Measurements from ENCODE around the gene CASKIN2. TPM values are rescaled to one million over a fixed set of nuclear protein-coding genes. Genes with fewer than 3 reads are reported as not detected.

The CASKIN2 gene
- total RNA-seq, 1 donor from 2014 or later: 42.3 TPM

- no peak for TF ChIP-seq CTCF (conservative IDR thresholded peaks at IDR 0.05)
- DNase-seq (ENCODE audit: low read depth, low spot score): no peak
- Mint-ChIP-seq H3K27me3 (ENCODE audit: low read depth) (no peaks in the 10 kb centered on the region), H3K4me1 (peaks cover 46% of the 10 kb centered on the region), H3K9me3 (no peaks in the 10 kb centered on the region), H3K4me3 (peak overlapping the region; percentile 34), H3K36me3 (ENCODE audit: low read depth) (peaks cover 4% of the 10 kb centered on the region), H3K27ac (ENCODE audit: unreplicated experiment) (no peak overlapping the region)
These were observed 42.1 kb downstream of the CASKIN2 start for GRCh38 chr17:75473246-75473645.

GRCh38 chr17:75472119-75472518 is 43.2 kb downstream of the CASKIN2 start:
- Mint-ChIP-seq H3K4me1 (peaks cover 42% of the 10 kb centered on the region), H3K27me3 (ENCODE audit: low read depth) (no peaks in the 10 kb centered on the region), H3K9me3 (no peaks in the 10 kb centered on the region), H3K36me3 (ENCODE audit: low read depth) (peaks cover 4% of the 10 kb centered on the region), H3K27ac (ENCODE audit: unreplicated experiment) (no peak overlapping the region), H3K4me3 (no peak overlapping the region)
- no peak for TF ChIP-seq CTCF (conservative IDR thresholded peaks at IDR 0.05)
- no peak for DNase-seq (ENCODE audit: low read depth, low spot score)

GRCh38 chr17:75471207-75471606 is 44.1 kb downstream of the CASKIN2 start:
- DNase-seq (ENCODE audit: low read depth, low spot score): no peak
- Mint-ChIP-seq H3K27me3 (ENCODE audit: low read depth) (no peaks in the 10 kb centered on the region), H3K27ac (ENCODE audit: unreplicated experiment) (no peak overlapping the region), H3K4me1 (peaks cover 33% of the 10 kb centered on the region), H3K36me3 (ENCODE audit: low read depth) (peaks cover 5% of the 10 kb centered on the region), H3K4me3 (no peak overlapping the region), H3K9me3 (no peaks in the 10 kb centered on the region)
- no peak for TF ChIP-seq CTCF (conservative IDR thresholded peaks at IDR 0.05)

DNA sequence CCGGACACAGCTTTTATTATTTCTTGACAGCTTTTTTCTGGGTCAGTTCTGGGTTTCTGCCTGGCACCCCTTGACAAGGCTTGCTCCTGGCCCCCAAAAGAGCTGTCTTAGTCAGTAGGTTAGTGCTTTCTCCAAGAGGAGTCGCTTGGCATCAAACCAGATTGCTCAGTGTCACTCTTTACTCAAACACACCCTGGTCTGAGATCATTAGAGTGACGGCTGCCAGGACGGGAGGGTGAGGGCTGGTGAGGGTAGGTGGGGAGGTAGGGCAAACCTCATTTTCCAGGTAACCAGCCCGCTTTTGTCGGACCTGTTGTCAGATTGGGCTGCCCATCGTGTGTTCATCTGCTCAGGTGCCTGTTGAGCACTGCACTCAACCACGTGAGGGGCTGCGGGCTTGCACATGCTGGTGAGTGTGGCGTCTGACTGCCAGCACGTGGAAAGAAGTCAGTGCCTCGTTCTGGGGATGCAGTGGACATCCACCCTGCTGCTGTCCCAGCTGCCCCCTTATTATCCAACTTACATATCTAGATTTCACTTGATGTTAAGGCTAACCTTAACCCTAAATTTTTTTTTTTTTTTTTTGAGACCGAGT is 46.5 kb downstream of the CASKIN2 start:
- H3K36me3 Mint-ChIP-seq (ENCODE audit: low read depth): peaks cover 8% of the 10 kb centered on the region
- H3K9me3 Mint-ChIP-seq: no peaks in the 10 kb centered on the region
- TF ChIP-seq CTCF (conservative IDR thresholded peaks at IDR 0.05): no peak
- no peak overlapping the region for H3K4me3 Mint-ChIP-seq
- H3K4me1 Mint-ChIP-seq: peaks cover 13% of the 10 kb centered on the region
- no peaks in the 10 kb centered on the region for H3K27me3 Mint-ChIP-seq (ENCODE audit: low read depth)
- no peak overlapping the region for H3K27ac Mint-ChIP-seq (ENCODE audit: unreplicated experiment)
- no peak for DNase-seq (ENCODE audit: low read depth, low spot score)

GRCh38 chr17:75468291-75468754 is 47.0 kb downstream of the CASKIN2 start:
- H3K27ac Mint-ChIP-seq (ENCODE audit: unreplicated experiment): no peak overlapping the region

More at GRCh38 chr17:75468291-75468754, 47.0 kb downstream of the CASKIN2 start:
- peaks cover 9% of the 10 kb centered on the region for H3K4me1 Mint-ChIP-seq
- H3K4me3 Mint-ChIP-seq: no peak overlapping the region
- no peak for DNase-seq (ENCODE audit: low read depth, low spot score)
- peaks cover 8% of the 10 kb centered on the region for H3K36me3 Mint-ChIP-seq (ENCODE audit: low read depth)
- TF ChIP-seq CTCF (conservative IDR thresholded peaks at IDR 0.05): no peak
- no peaks in the 10 kb centered on the region for H3K9me3 Mint-ChIP-seq
- no peaks in the 10 kb centered on the region for H3K27me3 Mint-ChIP-seq (ENCODE audit: low read depth)

Data from neural crest cell (in vitro differentiated cells).